Subcutaneous adipose tissue (tissue), 4 donors: ENCODE data around the gene PHC1. TPM values are rescaled to one million over a fixed set of nuclear protein-coding genes. Genes with fewer than 3 reads are reported as not detected.

Experiments used
- CTCF ChIP-seq: fragments of 450-650 bp; IDR thresholded peaks from one replicate; pipeline ENCODE4 v1.5.1; 2016; ENCODE audit warnings: low read depth, mild to moderate bottlenecking, control low read depth, antibody characterized with exemption, moderate library complexity
- total RNA-seq, 4 donors: library from RNA; depleted of rRNA; stranded (reverse); fragments of >200 nt; gene quantifications; one replicate each; pipeline ENCODE4 v1.1.0, GENCODE V29; 2016

Gene PHC1
- total RNA-seq, 4 donors from 2014 or later: 17.5 to 33.5 (median 24.5) TPM

DNA sequence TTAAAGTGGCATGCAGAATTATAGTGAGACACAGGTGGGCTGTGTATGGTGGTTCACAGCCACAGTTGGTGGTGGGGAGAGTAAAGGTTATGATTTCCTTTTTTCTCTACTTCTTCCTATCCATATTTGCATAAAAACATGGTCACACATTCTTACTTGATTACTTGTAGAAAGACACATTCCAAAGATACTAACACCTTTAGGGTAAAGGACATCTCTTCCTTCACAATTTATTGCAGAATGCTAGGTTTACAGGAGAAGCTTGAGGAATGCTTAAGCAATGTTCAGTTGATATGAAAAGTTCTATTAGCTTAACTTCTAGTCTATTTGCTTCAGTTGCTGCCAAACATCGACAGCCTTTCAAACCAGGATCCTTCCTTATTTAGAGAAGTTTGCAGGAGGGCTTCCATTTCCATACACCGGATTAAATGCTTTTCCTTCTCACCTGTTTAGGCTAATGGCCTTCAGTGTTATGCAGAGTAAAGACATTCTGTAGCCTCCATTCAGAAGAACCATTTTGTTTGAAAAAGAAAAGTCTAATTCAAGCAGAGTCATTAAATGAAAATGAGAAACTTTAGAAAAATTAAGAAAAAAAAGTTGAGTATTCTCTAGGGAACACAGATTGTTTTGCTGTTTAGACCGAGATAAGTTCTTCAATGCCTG, 2.6 kb upstream of the PHC1 start:
- no peak for TF ChIP-seq CTCF

GRCh38 chr12:8912914-8913313, 1.4 kb upstream of the PHC1 start:
- no peak for TF ChIP-seq CTCF

DNA sequence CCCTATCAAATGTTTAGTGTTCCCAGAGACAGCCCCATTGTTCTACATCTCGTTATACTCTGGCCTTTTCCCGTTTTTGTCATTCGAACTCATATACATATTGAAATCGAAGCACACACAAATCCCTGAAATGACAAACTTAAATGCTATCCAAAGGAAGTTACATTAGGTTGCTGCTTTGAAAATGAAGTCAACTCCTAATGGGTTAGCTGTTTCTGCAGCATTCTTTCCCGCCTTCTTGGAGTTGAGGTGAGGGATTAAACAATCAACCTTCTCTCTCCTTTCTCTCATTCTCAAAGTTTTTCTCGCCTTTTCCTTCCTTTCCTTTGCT, 642 bp upstream of the PHC1 start:
- TF ChIP-seq CTCF: no peak

- no peak for TF ChIP-seq CTCF
These were observed 612 bp downstream of the PHC1 start for GRCh38 chr12:8914716-8915526.

DNA sequence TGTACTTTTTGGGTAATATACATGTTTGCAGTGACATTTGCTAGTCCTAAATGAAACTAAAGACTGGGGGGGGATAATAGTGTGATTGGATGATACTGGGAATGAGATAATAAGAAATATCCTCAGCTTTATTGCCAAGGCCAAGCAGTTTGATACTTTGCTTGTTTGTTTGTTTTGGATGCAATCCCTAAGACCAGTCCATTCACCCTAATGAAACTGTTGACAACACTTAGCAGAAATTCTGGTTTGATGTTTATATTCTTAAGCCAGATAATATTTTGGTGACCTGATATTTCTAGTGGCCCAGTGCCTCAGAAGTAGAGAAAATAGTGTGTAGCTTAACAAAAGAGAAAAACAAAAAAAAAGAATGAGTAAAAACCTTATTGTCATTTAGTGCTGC, 1.8 kb downstream of the PHC1 start:
- no peak for TF ChIP-seq CTCF

- no peak for TF ChIP-seq CTCF
These were observed 2.7 kb downstream of the PHC1 start for GRCh38 chr12:8917031-8917430.

DNA sequence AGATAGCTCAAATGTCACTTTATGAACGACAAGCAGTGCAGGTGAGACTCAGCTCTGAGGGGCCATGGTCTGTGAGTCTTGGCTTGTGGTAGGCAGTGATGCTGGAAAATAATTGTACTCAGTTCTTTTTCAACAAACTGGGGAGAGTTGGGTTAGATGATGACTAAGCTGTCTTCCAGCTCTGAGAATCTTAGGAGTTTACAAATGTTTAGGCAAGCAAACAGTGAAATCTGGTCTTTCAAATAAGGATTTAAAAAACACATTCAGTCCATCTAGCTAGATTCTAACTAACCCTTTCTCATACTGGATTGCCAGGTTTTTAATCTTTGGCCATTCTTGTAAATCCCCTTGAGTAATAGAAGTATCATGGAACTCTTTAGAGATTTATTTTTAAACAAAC, 3.4 kb downstream of the PHC1 start:
- no peak for TF ChIP-seq CTCF
